Neural crest cell (in vitro differentiated cells): Measurements from ENCODE around the gene POU2AF3. TPM values are rescaled to one million over a fixed set of nuclear protein-coding genes. Genes with fewer than 3 reads are reported as not detected.

ENCODE experiments used
- DNase-seq: peaks from one replicate; pipeline ENCODE4 v3.0.0; 2021; ENCODE audit warnings: low read depth, mixed read lengths, low spot score
- H3K27ac Mint-ChIP-seq: one replicate; pipeline ENCODE4 v1.8.0; 2021; ENCODE audit warnings: mild to moderate bottlenecking, mixed read lengths; ENCODE audit not compliant: unreplicated experiment
- H3K27me3 Mint-ChIP-seq: 2 replicates; pipeline ENCODE4 v1.8.0; 2021; ENCODE audit warnings: low read depth, mild to moderate bottlenecking, mixed read lengths
- H3K36me3 Mint-ChIP-seq: 2 replicates; pipeline ENCODE4 v1.8.0; 2021; ENCODE audit warnings: low read depth, mild to moderate bottlenecking, mixed read lengths
- H3K4me1 Mint-ChIP-seq: 2 replicates; pipeline ENCODE4 v1.8.0; 2021; ENCODE audit warnings: mixed read lengths
- H3K4me3 Mint-ChIP-seq: one replicate; pipeline ENCODE4 v1.8.0; 2021; ENCODE audit warnings: mild to moderate bottlenecking, mixed read lengths
- H3K9me3 Mint-ChIP-seq: 2 replicates; pipeline ENCODE4 v1.8.0; 2021; ENCODE audit warnings: mixed read lengths
- total RNA-seq: library from RNA; stranded (reverse); gene quantifications from 2 replicates; pipeline ENCODE4 v1.2.1, GENCODE V29; 2021
- TF ChIP-seq, protein P1 (sequence below): fragments of 200-600 bp; sonication (generic); conservative IDR thresholded peaks from 2 replicates; pipeline ENCODE4 v1.5.0; 2021; ENCODE audit warnings: antibody characterized with exemption, mild to moderate bottlenecking

The POU2AF3 gene
- total RNA-seq, 1 donor from 2014 or later: 0.61 TPM

DNA sequence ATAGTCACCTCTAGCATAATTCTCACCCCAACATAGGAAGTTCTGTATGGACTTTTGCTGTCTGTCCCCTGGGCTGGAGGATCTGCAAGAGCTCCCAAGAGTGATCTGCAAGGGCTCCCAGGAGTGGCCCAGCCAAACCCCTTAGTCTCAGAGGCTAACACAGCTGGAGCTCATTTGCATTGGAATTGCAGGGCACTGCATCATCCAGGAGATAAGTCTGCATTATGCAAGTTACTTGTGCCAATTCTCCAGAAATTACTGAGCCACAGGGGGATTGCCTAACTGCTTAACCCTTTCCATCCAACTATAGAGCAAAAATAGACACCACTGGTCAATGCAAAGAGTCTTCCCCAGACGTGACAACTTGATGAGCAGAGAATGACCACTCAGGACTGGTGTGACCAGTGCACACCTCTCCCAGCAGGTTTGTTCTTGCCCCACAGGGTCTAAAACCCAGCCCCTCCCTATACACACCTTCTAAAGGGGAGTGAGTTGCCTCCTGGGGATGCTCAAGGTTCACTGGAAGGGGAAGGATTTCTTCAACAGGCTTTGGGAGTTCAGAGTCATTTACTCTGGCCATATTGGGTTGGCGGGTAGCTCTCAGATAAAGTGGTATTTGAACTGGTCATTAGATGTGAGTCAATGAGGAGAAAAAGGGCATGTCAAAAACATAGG, 38.4 kb downstream of the POU2AF3 start:
- no peak overlapping the region for H3K4me3 Mint-ChIP-seq
- no peak for DNase-seq
- TF ChIP-seq, protein P1, sequence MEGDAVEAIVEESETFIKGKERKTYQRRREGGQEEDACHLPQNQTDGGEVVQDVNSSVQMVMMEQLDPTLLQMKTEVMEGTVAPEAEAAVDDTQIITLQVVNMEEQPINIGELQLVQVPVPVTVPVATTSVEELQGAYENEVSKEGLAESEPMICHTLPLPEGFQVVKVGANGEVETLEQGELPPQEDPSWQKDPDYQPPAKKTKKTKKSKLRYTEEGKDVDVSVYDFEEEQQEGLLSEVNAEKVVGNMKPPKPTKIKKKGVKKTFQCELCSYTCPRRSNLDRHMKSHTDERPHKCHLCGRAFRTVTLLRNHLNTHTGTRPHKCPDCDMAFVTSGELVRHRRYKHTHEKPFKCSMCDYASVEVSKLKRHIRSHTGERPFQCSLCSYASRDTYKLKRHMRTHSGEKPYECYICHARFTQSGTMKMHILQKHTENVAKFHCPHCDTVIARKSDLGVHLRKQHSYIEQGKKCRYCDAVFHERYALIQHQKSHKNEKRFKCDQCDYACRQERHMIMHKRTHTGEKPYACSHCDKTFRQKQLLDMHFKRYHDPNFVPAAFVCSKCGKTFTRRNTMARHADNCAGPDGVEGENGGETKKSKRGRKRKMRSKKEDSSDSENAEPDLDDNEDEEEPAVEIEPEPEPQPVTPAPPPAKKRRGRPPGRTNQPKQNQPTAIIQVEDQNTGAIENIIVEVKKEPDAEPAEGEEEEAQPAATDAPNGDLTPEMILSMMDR: no peak
- no peaks in the 10 kb centered on the region for H3K9me3 Mint-ChIP-seq
- H3K36me3 Mint-ChIP-seq: peaks cover 6% of the 10 kb centered on the region
- no peak overlapping the region for H3K27ac Mint-ChIP-seq
- peaks cover 13% of the 10 kb centered on the region for H3K4me1 Mint-ChIP-seq
- H3K27me3 Mint-ChIP-seq: no peaks in the 10 kb centered on the region

DNA sequence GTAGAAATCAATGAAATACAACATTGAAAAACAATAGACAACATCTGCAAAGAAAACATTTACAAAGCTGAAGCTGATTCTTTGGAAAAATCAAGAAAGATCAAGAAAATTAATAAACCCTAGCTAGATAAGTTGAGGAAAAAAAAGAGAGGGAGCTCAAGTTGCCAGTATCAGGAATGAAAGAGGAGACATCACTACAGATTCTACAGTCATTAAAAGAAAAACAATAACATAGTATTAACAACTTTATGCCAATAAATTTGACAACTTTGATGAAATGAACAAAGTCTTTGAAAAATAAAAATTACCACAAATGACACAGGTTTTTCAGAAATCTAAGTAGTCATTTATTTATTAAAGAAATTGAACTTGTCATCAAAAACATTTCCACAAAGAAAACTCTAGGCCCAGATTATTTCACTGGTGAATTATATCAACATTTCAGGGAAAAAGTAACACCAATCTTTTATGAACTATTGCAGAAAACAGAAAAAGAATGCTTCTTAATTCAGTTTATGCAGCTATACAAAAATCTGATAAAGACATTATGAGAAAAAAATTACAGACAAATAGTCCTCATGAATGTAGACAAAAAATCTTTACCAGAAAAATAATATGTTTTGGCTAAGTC, 41.5 kb downstream of the POU2AF3 start:
- Mint-ChIP-seq H3K9me3 (peaks cover 3% of the 10 kb centered on the region), H3K4me3 (no peak overlapping the region), H3K27ac (no peak overlapping the region), H3K36me3 (peaks cover 6% of the 10 kb centered on the region), H3K4me1 (peaks cover 11% of the 10 kb centered on the region), H3K27me3 (peaks cover 2% of the 10 kb centered on the region)
- DNase-seq: no peak
- TF ChIP-seq, protein P1: no peak

DNA sequence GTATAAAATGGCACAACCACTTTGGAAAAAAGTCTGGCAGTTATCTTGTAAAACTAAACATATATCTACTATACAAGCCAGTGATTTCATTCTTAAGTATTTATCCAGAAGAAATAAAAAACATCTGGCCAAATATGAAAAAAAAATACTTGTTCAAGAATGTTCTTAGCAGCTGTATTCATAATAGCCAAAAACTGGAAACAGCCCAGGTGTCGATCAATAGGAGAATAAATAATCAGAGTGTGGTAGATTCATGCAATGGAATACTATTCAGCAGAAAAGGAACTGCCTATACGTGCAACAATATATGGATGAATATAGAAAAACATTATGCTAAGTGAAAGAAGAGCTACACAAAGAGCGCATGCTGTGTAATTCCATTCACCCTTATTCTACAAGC, 44.0 kb downstream of the POU2AF3 start:
- no peak overlapping the region for H3K4me3 Mint-ChIP-seq
- TF ChIP-seq, protein P1: no peak
- no peak overlapping the region for H3K27ac Mint-ChIP-seq
- peaks cover 3% of the 10 kb centered on the region for H3K9me3 Mint-ChIP-seq
- peaks cover 6% of the 10 kb centered on the region for H3K36me3 Mint-ChIP-seq
- H3K4me1 Mint-ChIP-seq: no peaks in the 10 kb centered on the region
- no peak for DNase-seq
- peaks cover 2% of the 10 kb centered on the region for H3K27me3 Mint-ChIP-seq

DNA sequence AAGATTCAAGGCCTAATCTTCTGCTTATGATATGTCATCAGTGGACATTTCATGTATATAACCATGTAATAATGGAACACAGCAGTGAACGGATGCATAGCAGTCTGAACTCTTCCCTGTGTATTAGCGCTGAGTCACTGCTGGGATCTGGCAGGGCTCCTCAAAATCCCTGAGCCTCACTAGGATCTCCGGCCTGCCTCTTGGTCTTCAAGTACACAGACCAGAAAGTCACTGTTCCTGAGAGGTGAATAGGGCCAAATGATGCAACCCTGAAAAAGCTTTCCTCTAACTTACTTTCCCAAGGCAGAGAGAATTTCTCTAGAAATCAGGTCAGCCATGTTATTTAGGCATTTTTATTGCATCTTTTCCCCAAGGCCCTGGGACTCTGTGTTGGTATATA, 45.7 kb downstream of the POU2AF3 start:
- no peaks in the 10 kb centered on the region for H3K4me1 Mint-ChIP-seq
- H3K27me3 Mint-ChIP-seq: peaks cover 2% of the 10 kb centered on the region
- H3K36me3 Mint-ChIP-seq: peaks cover 6% of the 10 kb centered on the region
- no peak overlapping the region for H3K4me3 Mint-ChIP-seq
- DNase-seq: no peak
- H3K9me3 Mint-ChIP-seq: peaks cover 3% of the 10 kb centered on the region
- TF ChIP-seq, protein P1: no peak
- H3K27ac Mint-ChIP-seq: peak overlapping the region; percentile 8

- Mint-ChIP-seq H3K27me3 (peaks cover 2% of the 10 kb centered on the region), H3K27ac (no peak overlapping the region), H3K4me1 (no peaks in the 10 kb centered on the region), H3K36me3 (no peaks in the 10 kb centered on the region), H3K4me3 (no peak overlapping the region), H3K9me3 (peaks cover 3% of the 10 kb centered on the region)
- TF ChIP-seq, protein P1: no peak
- no peak for DNase-seq
Measured at GRCh38 chr11:111347002-111347722, 48.8 kb downstream of the POU2AF3 start.
